Hypothalamus (tissue), 51 donors: ENCODE results near the gene TMOD4.
"Not testable (repeated sequence)": the region's sequence is repeated elsewhere in the genome, so short reads cannot be mapped to it uniquely, and the experiment has no call there.

Experiments used
- DNase-seq, 51 donors: peaks; one replicate each; lab custom pipeline; 2025; lab: John Stamatoyannopoulos, UW

Gene TMOD4

DNA sequence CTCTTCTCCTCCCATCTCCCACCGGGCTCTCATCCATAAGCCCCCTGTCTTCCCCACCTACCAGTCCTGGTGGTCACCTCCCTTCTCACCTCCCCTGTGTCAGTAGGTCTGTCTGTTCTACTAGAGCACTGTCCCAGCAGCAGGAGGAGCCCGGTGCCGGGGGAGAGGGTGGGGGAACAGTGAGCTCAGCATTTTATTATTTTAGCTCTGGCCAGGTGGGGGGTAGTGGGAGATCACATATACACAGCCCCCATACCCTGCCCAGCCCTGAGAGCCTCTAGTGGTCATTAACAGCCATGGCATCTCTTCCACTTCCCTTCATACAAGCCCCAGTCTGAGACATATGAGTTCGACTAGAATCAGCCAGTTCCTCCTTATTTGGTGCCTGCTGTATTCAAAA, at the start of gene TMOD4:
Gene TMOD4, minus strand, starts transcription at position 119 of the 400 bp plus-strand sequence. CDS start 1,106 bp downstream, outside the sequence.
- peak in 1 of 51 donors; percentile 6 for DNase-seq

DNA sequence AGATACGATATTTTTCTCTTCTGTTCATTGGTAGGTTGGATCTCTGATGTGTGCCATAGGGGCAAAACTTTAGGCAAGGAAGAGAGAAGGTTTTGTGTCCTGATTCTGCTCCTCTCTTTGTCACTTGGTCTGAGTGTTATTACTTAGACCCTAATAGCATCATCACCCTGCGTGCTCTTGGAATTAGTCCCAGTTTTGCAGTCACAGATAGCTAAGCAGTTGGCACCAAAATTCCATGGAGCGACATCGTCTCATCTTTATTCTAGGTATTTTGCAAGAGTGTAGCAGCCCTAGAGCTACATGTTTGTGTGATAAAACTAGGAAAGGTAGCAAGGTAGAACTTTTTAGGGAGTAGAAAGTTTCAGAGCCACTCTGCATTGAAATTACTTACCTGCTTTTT, 46.3 kb upstream of the TMOD4 start:
- DNase-seq: no peak

DNA sequence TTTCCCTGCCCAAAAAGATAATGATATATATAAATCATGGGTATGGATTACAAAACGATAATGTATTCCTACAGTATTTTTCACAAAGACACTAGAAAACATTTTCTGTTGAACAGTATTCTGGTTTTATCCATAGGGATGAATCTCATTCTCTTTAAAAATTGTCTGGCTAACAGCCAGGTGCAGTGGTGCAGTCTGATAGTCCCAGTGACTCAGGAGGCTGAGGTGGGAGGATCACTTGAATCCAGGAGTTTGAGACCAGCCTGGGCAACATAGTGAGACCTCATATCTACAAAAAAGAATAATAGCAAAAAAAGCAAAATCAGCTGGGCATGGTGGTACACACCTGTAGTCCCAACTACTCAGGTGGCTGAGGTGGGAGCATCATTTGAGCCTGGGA, 45.8 kb upstream of the TMOD4 start:
- DNase-seq: no peak

DNA sequence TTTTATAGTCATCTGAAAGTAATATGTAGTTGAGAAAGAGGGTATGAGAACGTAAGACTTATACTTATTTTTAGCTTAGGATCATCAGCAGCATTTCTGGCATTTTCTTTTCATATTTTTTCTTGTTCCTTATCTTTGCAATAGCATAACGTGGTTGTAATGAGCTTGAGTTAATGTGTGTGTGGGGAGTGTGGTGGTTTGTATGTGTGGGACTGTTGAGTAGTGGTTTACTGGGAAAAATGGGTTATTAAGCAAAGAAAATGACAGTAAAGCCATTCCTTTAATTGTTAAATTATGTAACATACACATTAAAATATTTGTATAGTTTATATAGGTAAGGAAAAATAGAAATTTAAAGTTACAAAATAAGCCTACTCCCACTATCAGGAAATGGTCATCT, 37.8 kb upstream of the TMOD4 start:
- no peak for DNase-seq

DNA sequence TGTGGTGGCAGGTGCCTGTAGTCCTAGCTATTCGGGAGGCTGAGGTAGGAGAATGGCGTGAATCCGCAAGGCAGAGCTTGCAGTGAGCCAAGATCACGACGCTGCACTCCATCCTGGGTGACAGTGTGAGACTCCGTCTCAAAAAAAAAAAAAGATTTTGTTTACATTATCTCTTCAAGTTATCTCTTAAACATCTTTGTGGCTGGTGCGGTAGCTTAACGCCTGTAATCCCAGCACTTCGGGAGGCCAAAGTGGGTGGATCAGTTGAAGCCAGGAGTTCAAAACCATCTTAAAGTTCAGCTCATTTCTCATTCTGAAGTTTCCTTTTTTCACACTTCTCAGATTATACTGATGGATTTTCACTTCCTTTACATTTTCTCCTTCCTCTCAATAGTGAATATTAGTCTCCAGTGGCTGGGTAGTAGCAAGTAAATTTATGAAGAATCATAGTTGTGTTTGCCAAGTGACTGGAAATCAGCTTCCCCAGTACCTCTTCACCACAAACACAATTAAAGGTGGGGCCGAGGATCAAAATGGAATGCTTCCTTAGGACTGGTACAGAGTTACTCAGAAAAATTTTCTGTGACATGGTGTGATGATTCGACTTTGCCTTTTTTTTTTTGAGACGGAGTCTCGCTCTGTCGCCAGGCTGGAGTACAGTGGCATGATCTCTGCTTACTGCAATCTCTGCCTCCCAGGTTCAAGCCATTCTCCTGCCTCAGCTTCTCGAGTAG, 36.4 kb upstream of the TMOD4 start:
- DNase-seq: no peak

DNA sequence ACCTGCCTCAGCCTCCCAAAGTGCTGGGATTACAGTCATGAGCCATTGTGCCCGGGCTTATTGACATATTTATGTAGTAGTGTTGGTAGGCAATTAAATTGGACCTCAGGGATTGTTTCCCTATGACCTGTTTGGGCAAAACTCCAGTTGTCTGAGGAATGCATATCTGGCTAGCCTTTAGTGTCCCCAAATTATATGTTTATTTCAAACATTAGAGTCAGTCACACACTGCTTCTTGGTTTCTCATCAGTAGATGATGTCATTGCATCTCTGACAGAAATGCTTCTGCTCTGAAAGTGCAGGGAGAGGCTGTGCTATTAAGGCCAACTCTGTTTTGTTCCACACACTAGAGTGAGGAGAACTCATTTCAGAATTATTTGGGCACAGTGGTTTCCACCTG, 35.0 kb upstream of the TMOD4 start:
- DNase-seq: no peak

DNA sequence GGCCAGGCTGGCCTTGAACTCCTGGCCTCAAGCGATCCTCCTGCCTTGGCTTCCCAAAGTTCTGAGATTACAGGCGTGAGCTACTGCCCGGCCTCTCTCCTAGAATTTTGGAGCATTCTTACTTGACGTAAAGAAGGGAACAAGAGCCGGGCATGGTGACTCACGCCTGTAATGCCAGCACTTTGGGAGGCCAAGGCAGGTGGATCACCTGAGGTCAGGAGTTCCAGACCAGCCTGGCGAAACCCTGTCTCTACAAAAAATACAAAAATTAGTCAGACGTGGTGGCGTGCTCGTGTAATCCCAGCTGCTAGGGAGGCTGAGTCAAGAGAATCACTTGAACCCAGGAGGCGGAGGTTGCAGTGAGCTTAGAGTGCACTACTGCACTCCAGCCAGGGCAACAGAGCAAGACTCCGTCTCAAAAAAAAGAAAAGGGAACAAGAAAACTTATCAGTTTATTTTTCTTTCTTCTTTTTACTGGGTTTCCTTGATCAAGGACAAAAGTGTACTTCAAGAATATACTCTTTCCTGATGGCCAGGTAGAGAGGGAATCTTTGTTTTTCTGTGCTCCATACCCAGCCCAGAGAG, 29.7 kb upstream of the TMOD4 start:
- DNase-seq: not testable (repeated sequence)

DNA sequence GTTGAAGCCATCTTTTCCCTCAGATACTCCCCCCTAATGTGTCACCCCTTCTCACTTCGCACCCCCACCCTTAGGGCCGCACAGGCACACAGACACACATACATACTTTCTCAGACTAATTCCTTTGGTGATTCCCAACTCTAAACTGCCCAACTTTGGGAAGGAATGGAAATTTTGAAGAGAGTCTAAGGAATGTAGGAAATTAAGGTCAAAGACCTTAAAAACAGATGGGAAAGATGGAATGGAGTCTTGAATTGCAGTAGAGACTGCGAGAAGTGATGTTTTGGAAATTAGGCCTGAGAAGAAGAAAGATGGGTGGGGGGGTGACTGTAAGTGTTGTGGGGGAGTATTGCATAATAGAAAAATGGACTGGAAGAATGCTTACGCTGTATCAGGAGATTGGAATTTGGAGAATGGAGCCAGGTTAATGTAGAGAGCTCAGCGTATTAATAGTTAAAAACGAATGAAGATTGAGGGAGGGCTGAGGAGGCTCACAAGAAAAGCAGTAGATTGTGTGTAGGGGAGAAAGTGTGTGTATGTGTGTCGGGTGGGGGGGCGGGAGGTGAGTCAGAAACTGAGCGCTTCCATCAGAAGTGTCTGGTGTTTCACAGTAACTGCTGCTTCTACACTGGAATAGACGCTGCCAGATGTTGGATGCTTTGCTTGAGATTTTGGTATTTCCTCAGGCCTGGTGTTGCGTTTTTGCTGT, 24.2 kb upstream of the TMOD4 start:
- DNase-seq: peak in 3 of 51 donors; percentile 3 to 29 (median 5)

DNA sequence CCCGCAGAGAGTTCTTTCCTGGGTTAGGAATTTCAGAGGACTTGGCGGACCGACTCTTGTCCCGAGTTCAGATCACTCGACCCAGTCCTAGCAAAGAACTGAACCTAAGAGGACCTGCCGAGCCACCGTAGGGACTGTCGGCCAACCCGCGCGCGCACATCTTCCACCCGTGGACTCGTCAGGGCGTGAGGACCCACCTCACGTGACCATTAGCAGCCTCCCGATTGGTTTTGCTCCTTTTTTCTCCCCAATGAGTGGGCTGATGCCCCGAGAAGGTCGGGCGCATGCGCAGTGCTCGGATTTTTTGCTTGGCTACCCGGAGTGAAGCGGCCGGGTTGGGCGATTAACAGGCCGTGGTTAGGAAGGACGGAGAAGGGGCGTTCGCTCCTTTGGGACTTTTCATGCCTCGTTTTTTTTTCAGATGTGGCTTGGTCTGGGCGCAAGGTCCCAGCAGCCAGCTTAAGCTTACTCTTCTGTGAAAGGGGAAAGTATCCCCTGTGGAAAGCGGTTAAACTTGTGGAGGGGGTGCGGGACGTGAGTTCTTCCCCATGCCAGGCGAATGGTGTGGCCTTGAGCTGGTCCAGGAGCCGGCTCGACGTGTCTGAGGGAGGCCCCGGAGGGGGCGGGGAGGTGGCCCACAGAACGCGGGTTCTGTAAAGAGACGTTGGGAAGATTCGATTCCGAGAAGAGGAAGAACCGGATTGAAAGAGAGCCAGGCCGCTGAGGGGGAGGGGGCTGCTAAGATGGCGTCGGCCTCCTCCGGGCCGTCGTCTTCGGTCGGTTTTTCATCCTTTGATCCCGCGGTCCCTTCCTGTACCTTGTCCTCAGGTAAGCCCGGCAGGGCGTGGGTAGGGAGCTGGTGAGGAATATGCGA, 22.7 kb upstream of the TMOD4 start, which contains the start of gene PIP5K1A:
Gene PIP5K1A, plus strand, starts transcription at position 299 of the 874 bp plus-strand sequence. Its CDS starts 445 bp downstream, at position 744.
- peak; percentile 88 to 100 (median 97) for DNase-seq

DNA sequence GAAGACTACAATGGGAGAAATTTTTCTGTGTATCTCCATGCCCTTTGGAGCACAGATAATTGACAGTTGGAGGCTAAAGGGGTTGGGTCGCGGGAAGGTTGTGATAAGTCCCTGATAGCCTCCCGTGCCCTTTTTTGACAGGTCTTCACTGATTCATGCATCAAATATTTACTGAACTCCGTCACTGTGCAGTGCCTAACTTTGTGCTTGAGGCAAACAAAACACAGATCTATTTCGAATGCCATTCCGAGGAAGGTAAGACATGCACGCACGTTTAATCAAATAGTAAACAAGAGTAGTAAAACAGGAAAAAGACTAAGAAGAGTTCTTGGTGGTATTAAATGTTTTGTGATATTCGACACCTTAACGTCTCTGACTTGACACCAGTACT, 22.1 kb upstream of the TMOD4 start:
- no peak for DNase-seq

DNA sequence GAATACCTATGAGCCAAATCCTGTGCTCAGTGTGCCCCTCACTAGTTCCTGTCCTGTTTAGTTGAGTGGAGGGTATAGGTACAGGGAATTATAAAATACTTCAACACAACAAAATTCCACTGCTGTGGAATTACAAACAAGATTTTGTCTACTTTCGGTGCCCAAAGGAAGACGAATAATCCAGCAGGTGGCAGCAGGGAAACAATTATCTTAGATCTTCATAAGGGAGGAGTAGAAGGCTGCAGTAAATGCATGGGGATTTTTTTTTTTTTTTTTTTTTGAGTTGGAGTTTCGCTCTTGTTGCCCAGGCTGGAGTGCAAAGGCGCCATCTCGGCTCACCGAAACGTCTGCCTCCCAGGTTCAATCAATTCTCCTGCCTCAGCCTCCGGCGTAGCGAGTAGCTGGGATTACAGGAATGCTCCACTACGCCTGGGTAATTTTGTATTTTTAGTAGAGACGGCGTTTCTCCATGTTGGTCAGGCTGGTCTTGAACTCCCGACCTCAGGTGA, 20.6 kb upstream of the TMOD4 start:
- peak in 27 of 51 donors; percentile 3 to 78 (median 20) for DNase-seq

DNA sequence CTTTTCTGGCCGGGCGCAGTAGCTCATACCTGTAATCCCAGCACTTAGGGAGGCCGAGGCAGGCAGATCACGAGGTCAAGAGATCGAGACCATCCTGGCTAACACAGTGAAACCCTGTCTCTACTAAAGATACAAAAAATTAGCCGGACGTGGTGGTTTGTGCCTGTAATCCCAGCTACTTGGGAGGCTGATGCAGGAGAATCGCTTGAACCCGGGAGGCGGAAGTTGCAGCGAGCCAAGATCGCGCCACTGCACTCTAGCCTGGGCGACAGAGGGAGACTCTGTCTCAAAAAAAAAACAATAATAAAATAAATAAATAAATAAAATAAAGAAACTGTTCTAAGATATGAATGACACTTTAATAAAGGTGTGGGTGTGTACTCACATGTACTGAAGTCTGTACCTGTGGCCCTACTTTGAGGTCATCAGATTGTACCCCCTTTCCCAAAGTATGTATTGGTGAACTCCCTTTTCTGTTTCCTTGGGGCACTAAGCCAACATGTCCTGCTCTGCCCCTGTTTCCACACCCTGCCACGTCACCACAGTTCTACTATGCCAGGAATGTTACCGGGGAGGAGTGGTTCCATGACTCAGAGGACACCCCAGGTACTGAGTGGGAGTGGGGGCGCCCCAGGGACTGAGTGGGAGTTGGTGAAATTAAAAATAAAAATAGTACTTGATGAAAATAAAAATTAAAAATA, 19.3 kb upstream of the TMOD4 start:
- DNase-seq: not testable (repeated sequence)

DNA sequence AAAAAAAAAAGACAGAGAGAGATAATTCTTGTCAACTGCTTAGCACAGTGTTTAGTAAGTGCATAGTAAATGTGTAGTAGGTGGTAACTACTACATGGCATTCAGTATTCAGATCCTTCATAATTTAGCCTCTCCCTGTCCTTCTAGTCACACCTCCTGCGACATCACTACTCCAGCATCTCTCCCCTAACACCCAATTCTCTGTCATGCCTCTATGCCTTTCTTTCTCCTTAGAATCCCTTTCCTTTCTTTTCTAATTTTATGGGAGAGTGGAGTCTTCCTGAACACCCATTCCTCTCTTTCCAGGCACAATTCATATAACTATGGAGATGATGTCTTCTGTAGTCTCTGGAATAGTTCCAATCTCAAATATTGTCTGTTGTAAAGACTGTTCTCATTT, 18.1 kb upstream of the TMOD4 start:
- DNase-seq: no peak

DNA sequence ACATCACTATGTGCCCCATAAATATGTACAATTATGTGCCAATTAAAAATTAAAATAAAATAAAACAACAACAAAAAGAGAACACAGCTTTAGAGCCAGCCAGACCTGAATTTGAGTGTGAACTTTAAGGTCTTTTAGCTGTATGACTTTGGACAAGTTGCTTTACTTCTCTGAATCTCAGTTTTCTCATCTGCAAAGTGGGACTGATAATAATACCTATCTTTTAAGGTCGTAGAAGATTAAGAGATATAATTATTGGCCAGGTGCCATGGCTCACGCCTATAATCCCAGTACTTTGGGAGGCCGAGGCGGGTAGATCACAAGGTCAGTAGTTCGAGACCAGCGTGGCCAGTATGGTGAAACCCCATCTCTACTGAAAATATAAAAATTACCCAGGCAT, 17.5 kb upstream of the TMOD4 start:
- DNase-seq: no peak

DNA sequence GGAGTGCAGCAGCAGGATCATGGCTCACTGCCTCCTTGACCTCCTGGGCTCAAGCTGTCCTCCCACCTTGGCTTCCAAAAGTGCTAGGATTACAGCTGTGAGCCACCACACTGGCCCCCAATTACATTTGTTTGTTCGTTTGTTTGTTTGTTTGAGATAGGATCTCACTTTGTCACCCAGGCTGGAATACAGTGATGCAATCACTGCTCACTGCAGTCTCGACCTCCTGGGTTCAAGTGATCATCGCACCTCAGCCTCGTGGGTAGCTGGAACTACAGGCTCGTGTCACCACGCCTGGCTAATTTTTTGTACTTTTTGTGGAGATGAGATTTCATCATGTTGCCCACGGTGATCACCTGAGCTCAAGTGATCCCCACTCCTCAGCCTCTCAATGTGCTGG, 16.3 kb upstream of the TMOD4 start:
- no peak for DNase-seq

DNA sequence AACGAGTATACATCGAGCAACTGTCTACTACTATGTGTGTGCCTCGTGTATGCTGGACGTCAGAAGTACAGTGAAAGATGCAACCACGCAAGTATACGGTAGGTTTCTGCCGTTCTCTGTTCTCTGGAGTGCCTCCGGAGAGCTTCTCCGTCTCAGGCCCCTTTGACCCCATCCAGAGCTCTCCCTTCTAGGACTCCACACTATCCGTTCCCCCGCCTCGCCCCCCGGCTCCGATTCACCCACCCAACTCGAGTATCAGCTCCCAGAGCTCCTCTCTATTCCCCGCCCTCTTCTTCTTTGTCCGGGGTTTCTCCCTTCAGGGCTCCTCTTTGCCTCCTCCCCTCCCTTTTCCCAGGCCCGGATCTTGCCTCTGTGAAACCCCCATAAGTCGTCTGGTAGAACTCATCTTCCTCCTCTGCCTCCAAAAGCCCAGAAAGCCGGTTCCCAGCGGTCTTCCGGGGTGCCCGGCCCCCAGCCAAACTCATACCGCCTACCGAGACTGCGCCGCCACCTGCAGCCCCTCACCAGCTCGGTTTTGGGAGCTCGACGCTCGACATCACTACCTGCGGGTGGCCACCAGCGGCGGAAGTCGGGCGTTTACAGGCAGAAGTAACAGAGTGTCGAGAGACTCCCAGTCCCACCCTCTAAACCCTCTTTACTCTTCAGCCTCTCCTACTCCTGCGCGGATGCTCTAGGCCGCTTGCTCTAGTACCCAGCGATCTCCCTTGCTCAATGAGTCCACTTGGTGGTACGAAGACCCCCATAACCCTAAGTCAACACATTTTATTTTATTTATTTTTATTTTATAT, 14.1 kb upstream of the TMOD4 start, which contains the start of gene VPS72:
Gene VPS72, minus strand, starts transcription at position 561 of the 809 bp plus-strand sequence. Its CDS starts 76 bp downstream, at position 485.
- peak; percentile 15 to 90 (median 76) for DNase-seq

DNA sequence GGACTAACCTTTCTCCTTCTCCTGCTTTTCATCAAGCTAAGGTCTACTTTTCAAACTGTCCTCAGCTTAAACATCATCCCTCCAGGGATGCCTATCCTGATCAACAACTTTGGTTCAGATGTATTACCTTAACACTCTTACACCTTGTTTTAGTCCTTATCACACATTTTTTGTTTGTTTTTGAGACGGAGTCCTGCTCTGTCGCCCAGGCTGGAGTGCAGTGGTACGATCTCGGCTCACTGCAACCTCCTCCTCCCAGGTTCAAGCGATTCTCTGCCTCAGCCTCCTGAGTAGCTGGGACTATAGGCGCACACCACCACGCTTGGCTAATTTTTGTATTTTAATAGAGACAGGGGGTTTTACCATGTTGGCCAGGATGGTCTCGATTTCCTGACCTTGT, 12.9 kb upstream of the TMOD4 start:
- DNase-seq: not testable (repeated sequence)

DNA sequence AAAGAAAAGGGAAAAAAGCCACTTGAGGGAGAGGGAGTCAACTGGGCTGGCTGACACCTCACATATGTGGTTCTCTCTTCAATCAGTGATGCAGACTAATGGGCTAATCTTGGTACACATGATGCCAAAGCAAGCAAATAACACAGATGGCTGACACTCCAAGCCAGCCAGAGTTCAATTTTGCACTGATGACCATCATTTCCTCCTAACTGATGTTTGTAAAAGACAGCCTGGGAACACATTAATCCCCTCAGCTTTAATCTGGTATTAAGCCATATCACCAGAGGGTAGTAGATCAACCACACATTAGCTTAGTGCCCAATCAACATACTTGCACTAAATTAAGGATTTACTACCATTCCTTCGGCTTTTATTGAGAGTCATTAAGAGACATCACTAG, 11.4 kb upstream of the TMOD4 start:
- DNase-seq: no peak

DNA sequence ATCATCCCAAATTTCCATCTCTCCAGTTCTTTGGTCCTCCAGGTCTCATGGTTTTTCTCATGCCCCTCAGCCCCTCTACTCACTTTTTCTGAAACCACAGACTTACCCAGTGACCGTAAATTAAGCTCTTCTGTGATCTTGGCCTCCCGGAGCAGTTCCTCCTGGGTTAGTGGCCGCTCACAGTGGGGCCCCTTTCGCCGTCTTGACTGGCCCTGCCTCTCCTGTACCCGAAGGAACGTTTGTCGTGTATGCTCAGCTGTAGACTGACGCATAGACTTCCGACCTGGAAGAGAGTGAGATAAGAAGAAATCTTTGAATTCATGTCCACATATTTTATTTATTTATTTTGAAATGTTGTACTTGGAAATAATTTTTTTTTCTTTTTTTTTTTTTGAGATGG, 8.4 kb upstream of the TMOD4 start:
- no peak for DNase-seq
